Muscle of leg (tissue), 11 donors: ENCODE measurements around the gene SMG6. TPM values are rescaled to one million over a fixed set of nuclear protein-coding genes. Genes with fewer than 3 reads are reported as not detected.

Source experiments
- DNase-seq: peaks from one replicate; pipeline ENCODE4 v3.0.0; 2013
- H3K27ac ChIP-seq: one replicate; pipeline ENCODE4 v1.5.1; 2013; ENCODE audit warnings: mild to moderate bottlenecking, low read length, control low read depth
- H3K27me3 ChIP-seq: one replicate; pipeline ENCODE4 v1.6.1; 2013; ENCODE audit warnings: low read length; ENCODE audit not compliant: control insufficient read depth, insufficient read depth
- H3K36me3 ChIP-seq: one replicate; pipeline ENCODE4 v1.6.1; 2013; ENCODE audit warnings: low read length; ENCODE audit not compliant: control insufficient read depth, insufficient read depth
- H3K4me1 ChIP-seq: one replicate; pipeline ENCODE4 v1.6.1; 2013; ENCODE audit warnings: low read length; ENCODE audit not compliant: control insufficient read depth, insufficient read depth
- H3K4me3 ChIP-seq: one replicate; pipeline ENCODE4 v1.5.1; 2013; ENCODE audit warnings: low read length, control low read depth
- H3K9me3 ChIP-seq: replicated peaks from 2 replicates; pipeline ENCODE4 v1.6.1; 2013; ENCODE audit warnings: low read depth, low read length; ENCODE audit not compliant: control insufficient read depth
- WGBS: methylation state at CpG from one replicate; pipeline ENCODE4 v1.1.5; 2013; ENCODE audit warnings: missing lambda C conversion rate; ENCODE audit not compliant: insufficient coverage; 5-methylcytosine and 5-hydroxymethylcytosine counted together
- polyA plus RNA-seq, 8 donors: library from polyadenylated mRNA; unstranded; fragments of 120-200 nt; gene quantifications; one replicate each; pipeline versions ENCODE4 v1.2.1 to v1.2.3, GENCODE V29; 2013; ENCODE audit warnings: inconsistent platforms in 1 of 8, low replicate concordance in 1 of 8; ENCODE audit not compliant: insufficient read length in 8 of 8, insufficient read depth in 1 of 8
- total RNA-seq: library from RNA; stranded (reverse); fragments of 120-200 nt; gene quantifications from one replicate; pipeline ENCODE4 v1.2.4, GENCODE V29; 2013

Gene SMG6
- total and polyA plus RNA-seq, 9 donors, result 12.7 to 21.8 (median 19.2) TPM

DNA sequence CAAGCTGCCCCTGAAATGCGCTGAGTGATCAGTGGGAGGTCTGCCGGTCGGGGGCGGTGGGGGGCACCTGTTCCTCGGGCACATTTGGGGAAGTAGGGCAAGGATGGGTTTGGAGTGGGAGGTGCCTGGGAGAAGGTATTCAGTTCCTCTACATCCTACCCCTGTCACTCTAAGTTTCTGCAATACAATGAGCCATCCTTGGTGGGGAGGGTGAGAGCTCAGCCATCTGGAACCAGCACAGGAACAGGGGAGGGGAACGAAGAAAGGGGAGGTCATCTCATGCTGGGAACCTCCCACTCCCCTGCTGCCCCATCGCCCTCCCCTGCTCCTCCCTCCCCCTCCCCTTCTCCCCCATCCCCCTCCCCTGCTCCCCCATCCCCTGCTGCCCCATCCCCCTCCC is 269.4 kb downstream of the SMG6 start:
- DNase-seq, result no peak
- peaks cover 44% of the 10 kb centered on the region for H3K36me3 ChIP-seq
- peaks cover 7% of the 10 kb centered on the region for H3K27me3 ChIP-seq
- H3K4me1 ChIP-seq, result peaks cover 14% of the 10 kb centered on the region
- no peaks in the 10 kb centered on the region for H3K9me3 ChIP-seq
- H3K4me3 ChIP-seq, result no peak overlapping the region
- no CpG with 5 or more reads among the region's 7 CpGs for WGBS
- no peak overlapping the region for H3K27ac ChIP-seq

DNA sequence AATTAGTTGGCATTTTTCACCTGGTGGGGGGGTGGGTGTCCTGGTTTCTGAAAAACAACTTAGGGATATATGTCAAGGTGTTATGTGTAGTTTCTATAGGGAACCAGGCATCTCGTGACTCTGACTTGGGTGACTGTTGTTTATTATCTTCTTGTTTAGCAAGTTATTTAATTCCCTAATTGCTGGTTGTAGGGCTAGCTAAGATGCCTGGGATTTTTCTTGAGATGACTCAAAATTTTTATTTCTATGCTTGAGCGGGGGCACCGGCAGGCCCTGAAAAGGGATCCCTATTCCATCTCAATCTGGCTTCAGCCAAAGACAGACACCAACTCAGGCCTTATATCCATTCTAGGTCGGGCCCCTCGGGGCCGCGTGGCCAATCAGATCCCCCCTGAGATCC is 270.4 kb downstream of the SMG6 start:
- 86% methylated on average over 1 of the region's 7 CpGs for WGBS
- Histone ChIP-seq H3K4me3 (no peak overlapping the region), H3K4me1 (peaks cover 17% of the 10 kb centered on the region), H3K9me3 (no peaks in the 10 kb centered on the region), H3K27me3 (peaks cover 17% of the 10 kb centered on the region), H3K27ac (no peak overlapping the region), H3K36me3 (peaks cover 37% of the 10 kb centered on the region)
- DNase-seq, result no peak

DNA sequence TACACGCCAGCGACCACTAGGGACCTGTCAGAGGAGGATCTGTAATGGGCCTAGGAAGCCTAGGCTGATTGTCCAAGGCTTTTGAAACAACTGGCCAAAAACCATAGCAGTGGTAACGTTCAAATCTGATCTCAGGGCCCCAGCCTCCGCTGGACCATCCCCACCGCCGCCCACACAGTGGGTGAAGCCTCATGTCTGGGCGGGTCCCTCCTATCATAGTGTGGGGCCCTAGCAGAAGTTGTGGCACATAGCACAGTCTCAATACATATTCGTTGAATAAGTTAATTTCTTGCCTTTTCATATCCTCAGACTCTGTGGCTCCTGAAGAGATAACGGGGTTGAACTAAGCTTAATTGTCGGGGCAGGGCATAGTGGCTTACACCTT is 272.8 kb downstream of the SMG6 start:
- Histone ChIP-seq H3K4me1 (peaks cover 20% of the 10 kb centered on the region), H3K27me3 (peaks cover 41% of the 10 kb centered on the region), H3K27ac (no peak overlapping the region), H3K36me3 (peaks cover 13% of the 10 kb centered on the region), H3K9me3 (no peaks in the 10 kb centered on the region), H3K4me3 (peak overlapping the region; percentile 99)
- WGBS, result 19% methylated on average over 8 of the region's 10 CpGs
- DNase-seq, result no peak

DNA sequence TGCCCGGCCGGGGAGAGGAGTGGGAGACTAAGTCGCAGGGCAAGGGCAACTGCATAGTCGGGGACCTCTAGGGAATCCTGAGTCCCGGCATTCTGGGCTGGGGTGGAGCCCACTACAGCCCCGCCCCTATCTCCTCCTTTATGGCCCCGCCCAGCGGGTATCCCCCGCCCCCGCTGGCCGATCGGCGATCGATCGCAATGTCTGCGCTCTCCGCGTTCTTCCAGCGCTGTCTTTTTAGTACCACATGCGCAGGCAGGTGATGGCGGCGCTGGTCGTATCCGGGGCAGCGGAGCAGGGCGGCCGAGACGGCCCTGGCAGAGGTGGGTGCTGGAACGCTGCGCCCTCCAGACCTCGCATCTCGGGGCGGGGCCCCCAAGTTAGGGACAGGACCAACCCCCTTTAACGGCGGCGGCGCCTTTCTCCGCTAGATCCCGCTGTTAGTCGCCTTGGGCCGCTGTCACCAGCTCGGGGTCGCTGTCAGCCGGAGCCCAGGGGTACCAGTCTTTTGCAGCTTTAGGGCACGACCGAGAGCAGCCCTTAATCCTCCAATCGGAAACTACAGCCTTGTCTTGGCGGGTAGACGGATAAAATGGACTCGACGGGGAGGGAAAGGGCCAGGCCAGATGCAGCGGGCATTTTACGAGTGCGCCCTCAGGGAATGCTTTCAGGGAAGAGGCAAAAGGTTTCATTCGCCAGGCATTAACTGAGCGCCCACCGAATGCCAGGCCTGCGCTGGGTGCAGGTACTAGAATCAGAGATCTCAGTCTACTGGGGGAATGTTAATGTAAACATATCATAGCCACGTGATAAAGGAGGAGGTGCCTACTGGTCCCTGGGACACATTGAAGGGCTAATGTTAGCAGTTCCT is 273.4 kb downstream of the SMG6 start, which contains the start of gene DPH1:
Gene DPH1 (plus strand): TSS at position 243 of the 868 bp plus-strand sequence. CDS start 17 bp downstream, at position 260.
- under 1% methylated on average over 55 of the region's 59 CpGs for WGBS
- Histone ChIP-seq H3K4me1 (peaks cover 23% of the 10 kb centered on the region), H3K4me3 (peak within 1 kb of the TSS; percentile 99), H3K9me3 (no peaks in the 10 kb centered on the region), H3K36me3 (peaks cover 11% of the 10 kb centered on the region), H3K27ac (peak within 1 kb of the TSS; percentile 36), H3K27me3 (peaks cover 47% of the 10 kb centered on the region)
- peak; percentile 92 for DNase-seq

DNA sequence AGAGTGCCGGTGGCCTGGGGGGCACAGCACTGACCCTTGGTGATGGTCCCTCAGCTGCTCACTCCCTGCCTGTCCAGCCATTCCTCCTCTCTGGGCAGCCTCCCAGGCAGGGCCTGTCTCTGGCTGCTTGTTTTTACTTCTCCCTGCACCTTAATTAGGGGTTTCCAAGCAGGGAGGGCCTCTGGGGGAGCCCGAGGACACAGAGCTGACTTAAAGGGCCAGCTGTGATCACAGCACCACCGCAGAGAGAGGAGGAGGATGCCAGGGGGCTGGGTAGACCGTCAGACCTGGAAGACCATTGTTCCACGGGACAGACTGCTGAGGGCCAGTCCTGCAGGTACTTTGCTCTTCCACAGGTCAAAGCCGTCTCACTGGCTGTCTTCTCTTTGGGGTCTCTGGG is 274.8 kb downstream of the SMG6 start:
- Histone ChIP-seq H3K4me1 (peaks cover 31% of the 10 kb centered on the region), H3K27me3 (peaks cover 60% of the 10 kb centered on the region), H3K36me3 (peaks cover 8% of the 10 kb centered on the region), H3K27ac (no peak overlapping the region), H3K4me3 (no peak overlapping the region), H3K9me3 (no peaks in the 10 kb centered on the region)
- DNase-seq, result no peak
- 19% methylated on average over 6 of the region's 6 CpGs for WGBS

DNA sequence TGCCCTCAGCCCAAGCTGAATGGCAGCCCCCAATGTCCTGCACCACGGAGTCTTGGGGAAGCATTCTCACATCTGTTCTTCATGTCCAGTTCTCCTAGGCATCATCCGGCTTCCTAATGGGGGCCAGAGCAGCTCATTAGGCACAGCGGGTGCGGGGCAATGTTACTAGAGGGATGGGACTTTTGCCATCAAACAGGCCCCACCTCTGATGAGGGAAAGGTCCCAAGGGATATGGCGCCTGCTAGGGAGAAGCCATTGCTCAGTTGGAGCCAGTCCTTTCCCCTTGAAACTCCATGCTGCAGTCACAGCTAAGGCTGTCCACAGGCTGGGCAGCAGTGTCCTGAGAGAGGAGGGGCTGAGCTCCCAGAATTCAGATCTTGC is 275.4 kb downstream of the SMG6 start:
- peaks cover 33% of the 10 kb centered on the region for H3K4me1 ChIP-seq

DNA sequence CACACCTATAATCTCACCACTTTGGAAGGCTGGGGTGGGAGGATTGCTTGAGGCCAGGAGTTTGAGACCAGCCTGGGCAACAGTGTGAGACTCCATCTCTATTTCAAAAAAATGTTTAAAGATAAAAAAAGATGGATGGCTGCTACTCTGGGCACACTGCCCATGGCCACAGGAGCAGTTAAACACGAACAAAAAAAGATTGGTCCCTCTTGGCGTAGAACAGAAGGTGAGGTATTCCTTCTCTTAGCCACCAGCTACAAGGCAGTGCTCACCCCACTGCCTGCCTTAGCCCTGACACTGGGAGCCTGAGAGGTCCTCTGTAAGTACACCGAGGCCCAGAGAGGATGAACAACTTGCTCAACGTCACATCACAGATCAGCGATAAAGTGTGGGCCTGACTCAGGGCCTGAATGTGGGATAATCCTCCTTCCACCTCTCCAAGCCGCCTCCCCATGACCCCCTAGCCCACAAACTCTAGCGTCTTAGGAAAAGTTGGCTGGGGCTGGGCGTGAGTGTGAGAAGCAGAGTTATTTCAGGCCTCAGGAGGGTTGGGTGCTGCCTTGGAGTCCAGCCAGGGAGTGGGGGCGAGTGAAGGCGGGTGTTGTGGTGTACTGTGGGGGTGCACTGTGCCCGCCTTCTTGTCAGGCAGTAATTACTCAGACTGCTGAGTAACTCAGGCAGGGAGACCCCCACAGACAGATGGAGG is 275.9 kb downstream of the SMG6 start:
- Histone ChIP-seq H3K4me3 (no peak overlapping the region), H3K4me1 (peaks cover 34% of the 10 kb centered on the region), H3K9me3 (no peaks in the 10 kb centered on the region), H3K27me3 (peaks cover 70% of the 10 kb centered on the region), H3K27ac (no peak overlapping the region), H3K36me3 (peaks cover 4% of the 10 kb centered on the region)
- 68% methylated on average over 4 of the region's 11 CpGs for WGBS
- no peak for DNase-seq

More for the DNA sequence above, 275.4 kb downstream of the SMG6 start:
- no peaks in the 10 kb centered on the region for H3K9me3 ChIP-seq
- no peak for DNase-seq
- H3K4me3 ChIP-seq, result no peak overlapping the region
- H3K27ac ChIP-seq, result no peak overlapping the region
- peaks cover 65% of the 10 kb centered on the region for H3K27me3 ChIP-seq
- 55% methylated on average over 2 of the region's 5 CpGs for WGBS
- H3K36me3 ChIP-seq, result peaks cover 4% of the 10 kb centered on the region

DNA sequence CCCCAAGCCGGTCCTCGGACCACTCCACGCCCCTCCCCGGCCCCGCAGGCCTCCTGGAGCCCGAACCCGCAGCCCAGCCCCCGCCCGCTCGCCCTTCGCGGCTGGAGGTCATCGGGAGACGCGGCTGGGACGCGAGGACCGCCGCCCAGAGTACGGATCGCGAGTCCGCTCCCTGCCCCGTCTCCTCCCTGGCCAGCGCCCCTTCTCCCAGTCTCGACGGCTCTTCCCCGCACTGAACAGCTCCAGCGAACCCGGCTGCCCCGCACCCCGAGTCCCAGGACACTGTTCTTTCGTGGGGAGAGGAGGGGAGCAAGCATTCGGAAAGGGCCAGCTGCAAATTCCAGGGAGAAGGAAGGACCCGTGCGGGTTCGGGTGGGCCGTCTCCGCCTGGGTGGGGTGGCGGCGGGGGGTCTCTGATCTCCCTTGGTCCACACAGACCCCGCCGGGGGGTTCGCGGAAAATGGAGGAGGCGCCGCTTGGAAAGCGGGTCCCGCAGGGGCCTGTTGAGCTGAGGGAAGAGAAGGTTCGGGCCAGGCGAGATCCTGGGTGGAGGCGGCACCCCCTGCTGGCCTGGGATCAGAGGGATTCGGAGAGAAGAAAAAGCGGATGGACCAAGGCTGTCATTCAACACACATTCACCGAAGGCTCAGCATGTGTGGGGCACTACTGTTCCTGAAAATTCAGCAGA is 277.8 kb downstream of the SMG6 start:
- Histone ChIP-seq H3K36me3 (no peaks in the 10 kb centered on the region), H3K27ac (no peak overlapping the region), H3K4me1 (peaks cover 28% of the 10 kb centered on the region), H3K4me3 (peak overlapping the region; percentile 32), H3K27me3 (peaks cover 85% of the 10 kb centered on the region), H3K9me3 (no peaks in the 10 kb centered on the region)
- WGBS, result under 1% methylated on average over 41 of the region's 55 CpGs
- peak; percentile 65 for DNase-seq

DNA sequence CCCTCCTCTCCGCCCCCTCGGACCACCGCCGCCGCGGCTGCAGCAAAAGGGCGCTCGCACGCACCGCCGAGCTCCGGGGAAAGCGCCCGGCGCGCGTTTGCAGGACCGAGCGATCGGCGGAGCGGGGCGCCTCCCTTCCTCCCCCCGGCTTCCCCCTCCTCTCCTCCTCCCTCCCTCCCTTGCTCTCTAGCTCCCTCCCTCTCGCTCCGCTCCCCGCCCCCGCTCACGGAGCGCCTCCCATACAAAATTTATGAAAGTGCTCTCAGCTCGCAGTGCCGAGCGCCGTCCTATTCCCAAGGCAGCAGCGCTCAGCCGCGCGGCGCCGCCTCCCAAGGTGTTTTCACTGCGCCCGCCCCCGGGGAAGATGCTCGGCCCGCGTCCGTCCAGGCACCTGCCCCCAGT is 278.4 kb downstream of the SMG6 start, which contains the start of gene RTN4RL1:
Gene RTN4RL1 (minus strand): TSS at position 115 of the 402 bp plus-strand sequence. CDS start 469 bp downstream, outside the sequence.
- H3K27ac ChIP-seq, result no peak within 1 kb of the TSS
- peaks cover 89% of the 10 kb centered on the region for H3K27me3 ChIP-seq
- DNase-seq, result peak; percentile 73
- H3K4me3 ChIP-seq, result peak within 1 kb of the TSS; percentile 32
- 0% methylated on average over 46 of the region's 47 CpGs for WGBS
- peaks cover 24% of the 10 kb centered on the region for H3K4me1 ChIP-seq
- no peaks in the 10 kb centered on the region for H3K9me3 ChIP-seq
- no peaks in the 10 kb centered on the region for H3K36me3 ChIP-seq
